Esophagus squamous epithelium (tissue), 4 donors: ENCODE results near the gene CARMIL1.

Experiments used
- POLR2A ChIP-seq, 4 donors: fragments of 450-650 bp; IDR thresholded peaks; one replicate each; pipeline ENCODE4 v1.6.1; 2017; ENCODE audit warnings: antibody characterized with exemption in 4 of 4, mild to moderate bottlenecking in 4 of 4, moderate library complexity in 3 of 4
- TF ChIP-seq, protein P1 (sequence below), 6 experiments: fragments of 450-650 bp in 4 of 6; fragments of 200-600 bp in 2 of 6; sonication (generic) in 2 of 6; IDR thresholded peaks; one replicate each; pipeline ENCODE4 v1.5.1; 2016 to 2019; ENCODE audit warnings: antibody characterized with exemption in 6 of 6, mild to moderate bottlenecking in 4 of 6, moderate library complexity in 4 of 6

DNA sequence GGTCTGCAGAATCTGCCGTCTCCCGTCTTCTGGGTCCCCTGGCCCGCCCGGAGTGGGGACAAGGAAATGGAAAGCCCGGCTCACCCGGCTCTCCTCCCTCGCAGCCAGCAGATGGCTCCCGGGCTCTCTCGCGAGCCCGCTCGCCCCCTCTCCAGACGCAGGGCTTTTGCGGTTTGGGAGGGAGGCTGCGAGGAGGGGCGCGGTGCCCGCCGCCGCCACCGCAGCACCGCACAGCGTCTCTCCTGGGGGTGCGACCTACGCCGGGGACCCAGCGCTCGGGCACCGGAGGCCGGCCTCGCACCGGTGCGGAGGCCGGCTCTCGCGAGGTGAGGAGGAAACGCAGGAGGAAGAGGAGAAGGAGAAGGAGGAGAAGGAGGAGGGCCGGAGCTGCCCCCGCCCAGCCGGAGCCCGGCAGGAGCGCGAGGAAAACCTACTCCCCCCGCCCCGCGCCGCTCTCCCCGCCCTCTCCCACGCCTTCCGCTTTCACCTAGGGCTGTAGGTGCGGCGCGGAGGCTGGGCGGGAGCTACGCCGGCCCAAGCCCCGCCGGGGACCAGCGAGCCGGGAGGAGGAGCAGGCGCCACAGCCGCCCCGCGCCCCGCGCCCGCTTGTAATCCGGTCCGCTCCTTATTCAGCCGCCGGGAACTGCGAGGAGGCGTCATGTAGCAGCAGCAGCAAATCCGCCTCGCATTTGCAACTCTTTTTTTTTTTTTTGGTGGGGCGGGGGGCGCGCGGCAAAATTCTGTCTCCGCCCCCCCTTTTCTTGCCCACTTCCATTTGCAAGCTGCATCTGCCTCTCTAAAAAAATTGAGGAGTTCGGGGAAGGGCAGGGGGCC, at the start of gene CARMIL1:
- TF ChIP-seq, protein P1, sequence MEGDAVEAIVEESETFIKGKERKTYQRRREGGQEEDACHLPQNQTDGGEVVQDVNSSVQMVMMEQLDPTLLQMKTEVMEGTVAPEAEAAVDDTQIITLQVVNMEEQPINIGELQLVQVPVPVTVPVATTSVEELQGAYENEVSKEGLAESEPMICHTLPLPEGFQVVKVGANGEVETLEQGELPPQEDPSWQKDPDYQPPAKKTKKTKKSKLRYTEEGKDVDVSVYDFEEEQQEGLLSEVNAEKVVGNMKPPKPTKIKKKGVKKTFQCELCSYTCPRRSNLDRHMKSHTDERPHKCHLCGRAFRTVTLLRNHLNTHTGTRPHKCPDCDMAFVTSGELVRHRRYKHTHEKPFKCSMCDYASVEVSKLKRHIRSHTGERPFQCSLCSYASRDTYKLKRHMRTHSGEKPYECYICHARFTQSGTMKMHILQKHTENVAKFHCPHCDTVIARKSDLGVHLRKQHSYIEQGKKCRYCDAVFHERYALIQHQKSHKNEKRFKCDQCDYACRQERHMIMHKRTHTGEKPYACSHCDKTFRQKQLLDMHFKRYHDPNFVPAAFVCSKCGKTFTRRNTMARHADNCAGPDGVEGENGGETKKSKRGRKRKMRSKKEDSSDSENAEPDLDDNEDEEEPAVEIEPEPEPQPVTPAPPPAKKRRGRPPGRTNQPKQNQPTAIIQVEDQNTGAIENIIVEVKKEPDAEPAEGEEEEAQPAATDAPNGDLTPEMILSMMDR (IDR thresholded peaks at IDR 0.05): peak; percentile 49 to 78 (median 70)
- TF ChIP-seq POLR2A (IDR thresholded peaks at IDR 0.05): peak in 2 of 4 donors; percentile 30 to 74
